NB4 (cell line): Measurements from ENCODE around the gene CACNA2D2.

Experiments used
- POLR2A ChIP-seq: IDR thresholded peaks from 2 replicates; pipeline ENCODE4 v1.6.1; 2011; ENCODE audit warnings: mild to moderate bottlenecking; ENCODE audit not compliant: insufficient read length; ENCODE audit errors: extremely low read depth
- TF ChIP-seq, protein P1 (sequence below): IDR thresholded peaks from one replicate; pipeline ENCODE4 v1.5.1; 2012; ENCODE audit warnings: low read depth, low read length

- TF ChIP-seq, protein P1, sequence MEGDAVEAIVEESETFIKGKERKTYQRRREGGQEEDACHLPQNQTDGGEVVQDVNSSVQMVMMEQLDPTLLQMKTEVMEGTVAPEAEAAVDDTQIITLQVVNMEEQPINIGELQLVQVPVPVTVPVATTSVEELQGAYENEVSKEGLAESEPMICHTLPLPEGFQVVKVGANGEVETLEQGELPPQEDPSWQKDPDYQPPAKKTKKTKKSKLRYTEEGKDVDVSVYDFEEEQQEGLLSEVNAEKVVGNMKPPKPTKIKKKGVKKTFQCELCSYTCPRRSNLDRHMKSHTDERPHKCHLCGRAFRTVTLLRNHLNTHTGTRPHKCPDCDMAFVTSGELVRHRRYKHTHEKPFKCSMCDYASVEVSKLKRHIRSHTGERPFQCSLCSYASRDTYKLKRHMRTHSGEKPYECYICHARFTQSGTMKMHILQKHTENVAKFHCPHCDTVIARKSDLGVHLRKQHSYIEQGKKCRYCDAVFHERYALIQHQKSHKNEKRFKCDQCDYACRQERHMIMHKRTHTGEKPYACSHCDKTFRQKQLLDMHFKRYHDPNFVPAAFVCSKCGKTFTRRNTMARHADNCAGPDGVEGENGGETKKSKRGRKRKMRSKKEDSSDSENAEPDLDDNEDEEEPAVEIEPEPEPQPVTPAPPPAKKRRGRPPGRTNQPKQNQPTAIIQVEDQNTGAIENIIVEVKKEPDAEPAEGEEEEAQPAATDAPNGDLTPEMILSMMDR: no peak
- TF ChIP-seq POLR2A: no peak
Observed at GRCh38 chr3:50365080-50365841, 138.2 kb downstream of the CACNA2D2 start.
